Activated T-helper 9 cell treated with anti-CD3 and anti-CD28 coated beads, Interleukin-2, amount 50 U/mL, for 16 hours (primary cell): ENCODE measurements around the gene HOXB7.
A peak's percentile ranks its signal among the peaks of the same experiment; 100 is the strongest.

Experiments
- DNase-seq: peaks from one replicate; pipeline ENCODE4 v3.0.0-alpha.2; 2020; ENCODE audit warnings: low read depth

Gene HOXB7

GRCh38 chr17:48623583-48623982 lies 12.8 kb upstream of the HOXB7 start:
- DNase-seq: no peak

GRCh38 chr17:48622857-48623256 lies 12.0 kb upstream of the HOXB7 start:
- DNase-seq: no peak

GRCh38 chr17:48621410-48622392 lies 10.9 kb upstream of the HOXB7 start:
- DNase-seq: no peak

GRCh38 chr17:48620461-48621139 lies 9.8 kb upstream of the HOXB7 start:
- no peak for DNase-seq

GRCh38 chr17:48619826-48620449 lies 9.1 kb upstream of the HOXB7 start:
- no peak for DNase-seq

- peak; percentile 72 for DNase-seq
Observed at GRCh38 chr17:48618256-48618896, 7.6 kb upstream of the HOXB7 start.

GRCh38 chr17:48617471-48618255 lies 6.8 kb upstream of the HOXB7 start:
- no peak for DNase-seq

GRCh38 chr17:48616717-48617470 lies 6.1 kb upstream of the HOXB7 start:
- no peak for DNase-seq

GRCh38 chr17:48615963-48616716 lies 5.3 kb upstream of the HOXB7 start:
- DNase-seq: no peak

GRCh38 chr17:48615047-48615962 lies 4.5 kb upstream of the HOXB7 start, which contains the start of gene HOXB8:
Gene HOXB8 (minus strand): TSS chr17:48615292. CDS start chr17:48614704, 588 bp downstream.
- no peak for DNase-seq

GRCh38 chr17:48613862-48614694 lies 3.3 kb upstream of the HOXB7 start:
- DNase-seq: no peak

- no peak for DNase-seq
Observed at GRCh38 chr17:48612854-48613691, 2.3 kb upstream of the HOXB7 start.

GRCh38 chr17:48612456-48612853 lies 1.6 kb upstream of the HOXB7 start:
- DNase-seq: no peak

- no peak for DNase-seq
Observed at GRCh38 chr17:48611681-48612455, 1.1 kb upstream of the HOXB7 start.

GRCh38 chr17:48611213-48611612 lies 396 bp upstream of the HOXB7 start:
- no peak for DNase-seq

GRCh38 chr17:48609759-48610281 lies 997 bp downstream of the HOXB7 start:
- DNase-seq: no peak
